ENCODE data around the gene C11orf24.

Gene C11orf24

GRCh38 chr11:68295940-68296339 is 24.2 kb upstream of the C11orf24 start:
- no peak overlapping the region for H2AK5ac ChIP-seq (ENCODE audit: low read length)
- WGBS (ENCODE audit: extremely low coverage, insufficient coverage, insufficient read length): no CpG with 5 or more reads among the region's 5 CpGs

GRCh38 chr11:68295271-68295670 is 23.5 kb upstream of the C11orf24 start:
- Histone ChIP-seq H4K12ac (ENCODE audit: low read depth, low read length) (no peak overlapping the region), H3K4me2 (ENCODE audit: low read length) (no peak overlapping the region), H3K79me2 (ENCODE audit: control insufficient read depth, insufficient read depth, low read length, poor library complexity) (no peaks in the 10 kb centered on the region), H3K23ac (ENCODE audit: low read length) (no peak overlapping the region), H3K18ac (ENCODE audit: low read length) (no peak overlapping the region), H3K36me3 (ENCODE audit: control insufficient read depth in 1 of 2, insufficient read depth in 2 of 2, low read length in 2 of 2) (no peaks in the 10 kb centered on the region), H2AK5ac (ENCODE audit: low read length) (no peak overlapping the region), H3K4me3 (ENCODE audit: low read depth, low read length) (no peak overlapping the region), H3K4me1 (ENCODE audit: control insufficient read depth in 1 of 2, insufficient read depth in 2 of 2, low read length in 2 of 2) (no peaks in the 10 kb centered on the region), H3K79me1 (ENCODE audit: low read length) (no peaks in the 10 kb centered on the region), H3K9me3 (ENCODE audit: insufficient read depth, low read depth, low read length) (peaks cover 2% of the 10 kb centered on the region), H3K14ac (ENCODE audit: low read length) (no peak overlapping the region), H4K8ac (ENCODE audit: low read depth, low read length) (no peak overlapping the region), H3K27me3 (ENCODE audit: insufficient read depth, low read length) (no peaks in the 10 kb centered on the region), H2BK120ac (ENCODE audit: insufficient read depth, low read length, poor library complexity) (no peak overlapping the region), H2AFZ (ENCODE audit: insufficient read depth, low read length, poor library complexity) (no peak overlapping the region), H2BK5ac (ENCODE audit: low read depth, low read length, poor library complexity) (no peak overlapping the region), H3K27ac (ENCODE audit: low read depth, low read length) (no peak overlapping the region), H3K4ac (ENCODE audit: low read depth, low read length) (no peak overlapping the region), H4K91ac (ENCODE audit: low read depth, low read length) (no peak overlapping the region), H3K9ac (ENCODE audit: low read length) (no peak overlapping the region), H2BK12ac (ENCODE audit: low read length) (no peak overlapping the region)
- no peak for DNase-seq
- WGBS (ENCODE audit: extremely low coverage, insufficient coverage, insufficient read length): no CpG with 5 or more reads among the region's 1 CpG

More at GRCh38 chr11:68295940-68296339, 24.2 kb upstream of the C11orf24 start:
- no peak overlapping the region for H3K4me2 ChIP-seq (ENCODE audit: low read length)
- no peak overlapping the region for H3K18ac ChIP-seq (ENCODE audit: low read length)
- no peaks in the 10 kb centered on the region for H3K4me1 ChIP-seq (ENCODE audit: control insufficient read depth in 1 of 2, insufficient read depth in 2 of 2, low read length in 2 of 2)
- no peak overlapping the region for H4K12ac ChIP-seq (ENCODE audit: low read depth, low read length)
- no peak overlapping the region for H2BK120ac ChIP-seq (ENCODE audit: insufficient read depth, low read length, poor library complexity)
- no peak overlapping the region for H3K14ac ChIP-seq (ENCODE audit: low read length)
- H3K36me3 ChIP-seq (ENCODE audit: control insufficient read depth in 1 of 2, insufficient read depth in 2 of 2, low read length in 2 of 2): no peaks in the 10 kb centered on the region
- no peak overlapping the region for H3K4ac ChIP-seq (ENCODE audit: low read depth, low read length)
- no peaks in the 10 kb centered on the region for H3K79me2 ChIP-seq (ENCODE audit: control insufficient read depth, insufficient read depth, low read length, poor library complexity)
- no peak overlapping the region for H4K91ac ChIP-seq (ENCODE audit: low read depth, low read length)
- H2BK12ac ChIP-seq (ENCODE audit: low read length): no peak overlapping the region
- no peak overlapping the region for H2AFZ ChIP-seq (ENCODE audit: insufficient read depth, low read length, poor library complexity)
- no peak overlapping the region for H3K23ac ChIP-seq (ENCODE audit: low read length)
- H3K4me3 ChIP-seq (ENCODE audit: low read depth, low read length): no peak overlapping the region
- H3K9ac ChIP-seq (ENCODE audit: low read length): no peak overlapping the region
- peaks cover 2% of the 10 kb centered on the region for H3K9me3 ChIP-seq (ENCODE audit: insufficient read depth, low read depth, low read length)
- H3K27ac ChIP-seq (ENCODE audit: low read depth, low read length): no peak overlapping the region
- H3K79me1 ChIP-seq (ENCODE audit: low read length): no peaks in the 10 kb centered on the region
- no peak overlapping the region for H4K8ac ChIP-seq (ENCODE audit: low read depth, low read length)
- no peaks in the 10 kb centered on the region for H3K27me3 ChIP-seq (ENCODE audit: insufficient read depth, low read length)
- no peak for DNase-seq
- H2BK5ac ChIP-seq (ENCODE audit: low read depth, low read length, poor library complexity): no peak overlapping the region

GRCh38 chr11:68293708-68294107 is 21.9 kb upstream of the C11orf24 start:
- Histone ChIP-seq H3K4me3 (ENCODE audit: low read depth, low read length) (no peak overlapping the region), H3K4me1 (ENCODE audit: control insufficient read depth in 1 of 2, insufficient read depth in 2 of 2, low read length in 2 of 2) (no peaks in the 10 kb centered on the region), H3K23ac (ENCODE audit: low read length) (no peak overlapping the region), H3K4ac (ENCODE audit: low read depth, low read length) (no peak overlapping the region), H3K4me2 (ENCODE audit: low read length) (no peak overlapping the region), H3K18ac (ENCODE audit: low read length) (no peak overlapping the region), H3K36me3 (ENCODE audit: control insufficient read depth in 1 of 2, insufficient read depth in 2 of 2, low read length in 2 of 2) (no peaks in the 10 kb centered on the region), H4K8ac (ENCODE audit: low read depth, low read length) (no peak overlapping the region), H4K91ac (ENCODE audit: low read depth, low read length) (no peak overlapping the region), H3K9me3 (ENCODE audit: insufficient read depth, low read depth, low read length) (peaks cover 2% of the 10 kb centered on the region), H2BK120ac (ENCODE audit: insufficient read depth, low read length, poor library complexity) (no peak overlapping the region), H2AK5ac (ENCODE audit: low read length) (no peak overlapping the region), H3K14ac (ENCODE audit: low read length) (no peak overlapping the region), H2AFZ (ENCODE audit: insufficient read depth, low read length, poor library complexity) (no peak overlapping the region), H2BK12ac (ENCODE audit: low read length) (no peak overlapping the region), H3K79me2 (ENCODE audit: control insufficient read depth, insufficient read depth, low read length, poor library complexity) (no peaks in the 10 kb centered on the region), H3K27me3 (ENCODE audit: insufficient read depth, low read length) (no peaks in the 10 kb centered on the region), H3K79me1 (ENCODE audit: low read length) (no peaks in the 10 kb centered on the region), H4K12ac (ENCODE audit: low read depth, low read length) (no peak overlapping the region), H3K9ac (ENCODE audit: low read length) (no peak overlapping the region), H2BK5ac (ENCODE audit: low read depth, low read length, poor library complexity) (no peak overlapping the region), H3K27ac (ENCODE audit: low read depth, low read length) (no peak overlapping the region)
- no peak for DNase-seq
- no CpG with 5 or more reads among the region's 2 CpGs for WGBS (ENCODE audit: extremely low coverage, insufficient coverage, insufficient read length)

- no peak for DNase-seq
- WGBS (ENCODE audit: extremely low coverage, insufficient coverage, insufficient read length): no CpG with 5 or more reads among the region's 2 CpGs
- no peak overlapping the region for H3K4me2 ChIP-seq (ENCODE audit: low read length)
Measured at GRCh38 chr11:68289456-68289855, 17.7 kb upstream of the C11orf24 start.

More at GRCh38 chr11:68289456-68289855, 17.7 kb upstream of the C11orf24 start:
- Histone ChIP-seq H2BK5ac (ENCODE audit: low read depth, low read length, poor library complexity) (no peak overlapping the region), H3K9me3 (ENCODE audit: insufficient read depth, low read depth, low read length) (no peaks in the 10 kb centered on the region), H2BK12ac (ENCODE audit: low read length) (no peak overlapping the region), H3K79me2 (ENCODE audit: control insufficient read depth, insufficient read depth, low read length, poor library complexity) (no peaks in the 10 kb centered on the region), H3K18ac (ENCODE audit: low read length) (no peak overlapping the region), H2AK5ac (ENCODE audit: low read length) (no peak overlapping the region), H3K4me3 (ENCODE audit: low read depth, low read length) (no peak overlapping the region), H4K8ac (ENCODE audit: low read depth, low read length) (no peak overlapping the region), H4K91ac (ENCODE audit: low read depth, low read length) (no peak overlapping the region), H3K4ac (ENCODE audit: low read depth, low read length) (no peak overlapping the region), H3K23ac (ENCODE audit: low read length) (no peak overlapping the region), H3K4me1 (ENCODE audit: control insufficient read depth in 1 of 2, insufficient read depth in 2 of 2, low read length in 2 of 2) (no peaks in the 10 kb centered on the region), H3K27me3 (ENCODE audit: insufficient read depth, low read length) (no peaks in the 10 kb centered on the region), H2BK120ac (ENCODE audit: insufficient read depth, low read length, poor library complexity) (no peak overlapping the region), H3K27ac (ENCODE audit: low read depth, low read length) (no peak overlapping the region), H3K14ac (ENCODE audit: low read length) (no peak overlapping the region), H3K36me3 (ENCODE audit: control insufficient read depth in 1 of 2, insufficient read depth in 2 of 2, low read length in 2 of 2) (no peaks in the 10 kb centered on the region), H3K79me1 (ENCODE audit: low read length) (no peaks in the 10 kb centered on the region), H4K12ac (ENCODE audit: low read depth, low read length) (no peak overlapping the region), H2AFZ (ENCODE audit: insufficient read depth, low read length, poor library complexity) (no peak overlapping the region), H3K9ac (ENCODE audit: low read length) (no peak overlapping the region)

Measured in trophoblast cell (in vitro differentiated cells and primary cell).